HepG2 (cell line): Measurements from ENCODE around the gene ABCB8. TPM values are rescaled to one million over a fixed set of nuclear protein-coding genes. Genes with fewer than 3 reads are reported as not detected.

Source experiments
- ARNT2 ChIP-seq: sonication (generic); formaldehyde crosslinking; IDR thresholded peaks from 2 replicates; pipeline ENCODE4 v1.8.0; 2022; ENCODE audit warnings: mild to moderate bottlenecking, low read depth, missing genetic modification reagents, moderate library complexity
- CBFB ChIP-seq: sonication (generic); formaldehyde crosslinking; IDR thresholded peaks from 2 replicates; pipeline ENCODE4 v1.4.0; 2020; ENCODE audit warnings: missing genetic modification reagents
- CBX5 ChIP-seq: sonication (generic); formaldehyde crosslinking; IDR thresholded peaks from 2 replicates; pipeline ENCODE4 v1.4.0; 2020; ENCODE audit warnings: missing genetic modification reagents, borderline replicate concordance
- CENPT ChIP-seq: sonication (generic); formaldehyde crosslinking; IDR thresholded peaks from 2 replicates; pipeline ENCODE4 v1.8.0; 2022; ENCODE audit warnings: low read depth, mild to moderate bottlenecking, moderate library complexity, missing genetic modification reagents
- CSRNP2 ChIP-seq: sonication (generic); formaldehyde crosslinking; conservative IDR thresholded peaks from 2 replicates; pipeline ENCODE4 v1.8.0; 2022; ENCODE audit warnings: low read depth, missing genetic modification reagents
- DMAP1 ChIP-seq: IDR thresholded peaks from 2 replicates; pipeline ENCODE4 v1.6.1; 2016
- HNRNPLL ChIP-seq: fragments of 200-400 bp; formaldehyde crosslinking; IDR thresholded peaks from 2 replicates; pipeline ENCODE4 v1.6.1; 2017; ENCODE audit warnings: mild to moderate bottlenecking, low read depth, low read length; ENCODE audit not compliant: poor library complexity, severe bottlenecking
- IKZF1 ChIP-seq: fragments of 450-650 bp; IDR thresholded peaks from 2 replicates; pipeline ENCODE4 v1.7.1; 2016
- MIXL1 ChIP-seq: IDR thresholded peaks from 2 replicates; pipeline ENCODE4 v1.6.1; 2016
- NFKB2 ChIP-seq: sonication (generic); formaldehyde crosslinking; IDR thresholded peaks from 2 replicates; pipeline ENCODE4 v1.4.0; 2020; ENCODE audit warnings: missing genetic modification reagents, borderline replicate concordance
- PTBP1 ChIP-seq: fragments of 200-400 bp; formaldehyde crosslinking; IDR thresholded peaks from 2 replicates; pipeline ENCODE4 v1.6.1; 2018; ENCODE audit warnings: low read length, low read depth; ENCODE audit not compliant: poor library complexity, severe bottlenecking
- SSRP1 ChIP-seq: IDR thresholded peaks from 2 replicates; pipeline ENCODE4 v1.6.1; 2016; ENCODE audit warnings: control low read depth
- SYNCRIP ChIP-seq: fragments of 200-400 bp; formaldehyde crosslinking; IDR thresholded peaks from 2 replicates; pipeline ENCODE4 v1.6.1; 2018; ENCODE audit warnings: mild to moderate bottlenecking, low read depth, low read length; ENCODE audit not compliant: insufficient read depth
- TBL1XR1 ChIP-seq: fragments of 150-350 bp; IDR thresholded peaks from 2 replicates; pipeline ENCODE4 v1.6.1; 2014; ENCODE audit warnings: borderline replicate concordance, low read length; ENCODE audit not compliant: partially characterized antibody
- ZFP62 ChIP-seq: sonication (generic); formaldehyde crosslinking; IDR thresholded peaks from 2 replicates; pipeline ENCODE4 v1.4.0; 2020; ENCODE audit warnings: missing genetic modification reagents
- ZFX ChIP-seq: sonication (generic); formaldehyde crosslinking; IDR thresholded peaks from 2 replicates; pipeline ENCODE4 v1.4.0; 2020; ENCODE audit warnings: mild to moderate bottlenecking, low read depth, missing genetic modification reagents, moderate library complexity
- ZNF101 ChIP-seq: sonication (generic); formaldehyde crosslinking; IDR thresholded peaks from 2 replicates; pipeline ENCODE4 v1.4.0; 2020; ENCODE audit warnings: mild to moderate bottlenecking, low read depth, missing genetic modification reagents, borderline replicate concordance
- ZNF136 ChIP-seq: sonication (generic); formaldehyde crosslinking; IDR thresholded peaks from 2 replicates; pipeline ENCODE4 v1.8.1; 2022; ENCODE audit warnings: low read depth, mild to moderate bottlenecking, moderate library complexity, missing genetic modification reagents
- ZNF225 ChIP-seq: sonication (generic); formaldehyde crosslinking; IDR thresholded peaks from 2 replicates; pipeline ENCODE4 v1.4.0; 2020; ENCODE audit warnings: mild to moderate bottlenecking, missing genetic modification reagents
- ZNF644 ChIP-seq: IDR thresholded peaks from 2 replicates; pipeline ENCODE4 v1.6.1; 2016; ENCODE audit warnings: low read depth
- polyA plus RNA-seq, 8 experiments: library from polyadenylated mRNA; depleted of rRNA in 3 of 8; stranded (reverse) in 7 of 8; unstranded in 1 of 8; fragments of >200 nt; fragmentation: Illumina TruSeq in 4 of 8; extraction: Trizol in 4 of 8; gene quantifications; 2 replicates each; pipeline versions ENCODE4 v1.2.1 to v1.2.3, GENCODE V29; 2011 to 2016; ENCODE audit warnings: low read depth in 4 of 8, missing spikeins in 1 of 8, mixed read lengths in 1 of 8; ENCODE audit not compliant: insufficient read depth in 1 of 8
- total RNA-seq, 5 experiments: library from RNA; depleted of rRNA; stranded (reverse); fragments of >200 nt; fragmentation: Illumina TruSeq; extraction: Trizol; gene quantifications; 2 replicates each; pipeline ENCODE4 v1.2.3, GENCODE V29; 2016; ENCODE audit warnings: low read depth in 1 of 5
- TF ChIP-seq, protein P1 (sequence below): sonication (generic); formaldehyde crosslinking; IDR thresholded peaks from 2 replicates; pipeline ENCODE4 v1.5.1; 2020; ENCODE audit warnings: missing genetic modification reagents, mild to moderate bottlenecking, borderline replicate concordance
- TF ChIP-seq, protein P2 (sequence below): sonication (generic); formaldehyde crosslinking; IDR thresholded peaks from 2 replicates; pipeline ENCODE4 v1.4.0; 2020; ENCODE audit warnings: missing genetic modification reagents, mild to moderate bottlenecking, borderline replicate concordance
- TF ChIP-seq, protein P3 (sequence below): IDR thresholded peaks from 2 replicates; pipeline ENCODE4 v1.6.1; 2016; ENCODE audit warnings: missing biosample characterization, missing genetic modification reagents, low read depth

The ABCB8 gene
- total and polyA plus RNA-seq, 2 of the 13 experiments (the other 11 are each of a cell fraction or from before 2014, with no cell fraction given): 6.6 to 16.7 TPM

GRCh38 chr7:151057989-151058780 is 29.9 kb downstream of the ABCB8 start (continued):
- TF ChIP-seq NFKB2 (CRISPR knock-in tag) (peak; percentile 75; the same call in 1 of the 2 replicates), SYNCRIP (no peak), ZNF644 (no peak), ZNF101 (CRISPR knock-in tag) (no peak), CBFB (CRISPR knock-in tag) (no peak), CENPT (CRISPR knock-in tag) (no peak), ZFP62 (CRISPR knock-in tag) (0 out of 2 replicates have a peak, but pooled peaks have one; percentile 58), ZFX (CRISPR knock-in tag) (peak; percentile 94), SSRP1 (no peak), ZNF225 (CRISPR knock-in tag) (peak; percentile 39; the same call in 1 of the 2 replicates), IKZF1 (no peak), MIXL1 (CRISPR knock-in tag) (peak; percentile 20; the same call in 1 of the 2 replicates), PTBP1 (no peak), CBX5 (CRISPR knock-in tag) (no peak; the same call in 1 of the 2 replicates), CSRNP2 (CRISPR knock-in tag) (no peak), DMAP1 (CRISPR knock-in tag) (no peak), ZNF136 (CRISPR knock-in tag) (peak; percentile 13; the same call in 1 of the 2 replicates), HNRNPLL (peak; percentile 76), TBL1XR1 (peak; percentile 51), ARNT2 (peak; percentile 86)
- TF ChIP-seq, protein P1, sequence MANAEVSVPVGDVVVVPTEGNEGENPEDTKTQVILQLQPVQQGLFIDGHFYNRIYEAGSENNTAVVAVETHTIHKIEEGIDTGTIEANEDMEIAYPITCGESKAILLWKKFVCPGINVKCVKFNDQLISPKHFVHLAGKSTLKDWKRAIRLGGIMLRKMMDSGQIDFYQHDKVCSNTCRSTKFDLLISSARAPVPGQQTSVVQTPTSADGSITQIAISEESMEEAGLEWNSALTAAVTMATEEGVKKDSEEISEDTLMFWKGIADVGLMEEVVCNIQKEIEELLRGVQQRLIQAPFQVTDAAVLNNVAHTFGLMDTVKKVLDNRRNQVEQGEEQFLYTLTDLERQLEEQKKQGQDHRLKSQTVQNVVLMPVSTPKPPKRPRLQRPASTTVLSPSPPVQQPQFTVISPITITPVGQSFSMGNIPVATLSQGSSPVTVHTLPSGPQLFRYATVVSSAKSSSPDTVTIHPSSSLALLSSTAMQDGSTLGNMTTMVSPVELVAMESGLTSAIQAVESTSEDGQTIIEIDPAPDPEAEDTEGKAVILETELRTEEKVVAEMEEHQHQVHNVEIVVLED (CRISPR knock-in tag): peak; percentile 97
- TF ChIP-seq, protein P2, sequence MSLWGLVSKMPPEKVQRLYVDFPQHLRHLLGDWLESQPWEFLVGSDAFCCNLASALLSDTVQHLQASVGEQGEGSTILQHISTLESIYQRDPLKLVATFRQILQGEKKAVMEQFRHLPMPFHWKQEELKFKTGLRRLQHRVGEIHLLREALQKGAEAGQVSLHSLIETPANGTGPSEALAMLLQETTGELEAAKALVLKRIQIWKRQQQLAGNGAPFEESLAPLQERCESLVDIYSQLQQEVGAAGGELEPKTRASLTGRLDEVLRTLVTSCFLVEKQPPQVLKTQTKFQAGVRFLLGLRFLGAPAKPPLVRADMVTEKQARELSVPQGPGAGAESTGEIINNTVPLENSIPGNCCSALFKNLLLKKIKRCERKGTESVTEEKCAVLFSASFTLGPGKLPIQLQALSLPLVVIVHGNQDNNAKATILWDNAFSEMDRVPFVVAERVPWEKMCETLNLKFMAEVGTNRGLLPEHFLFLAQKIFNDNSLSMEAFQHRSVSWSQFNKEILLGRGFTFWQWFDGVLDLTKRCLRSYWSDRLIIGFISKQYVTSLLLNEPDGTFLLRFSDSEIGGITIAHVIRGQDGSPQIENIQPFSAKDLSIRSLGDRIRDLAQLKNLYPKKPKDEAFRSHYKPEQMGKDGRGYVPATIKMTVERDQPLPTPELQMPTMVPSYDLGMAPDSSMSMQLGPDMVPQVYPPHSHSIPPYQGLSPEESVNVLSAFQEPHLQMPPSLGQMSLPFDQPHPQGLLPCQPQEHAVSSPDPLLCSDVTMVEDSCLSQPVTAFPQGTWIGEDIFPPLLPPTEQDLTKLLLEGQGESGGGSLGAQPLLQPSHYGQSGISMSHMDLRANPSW (CRISPR knock-in tag): peak; percentile 82; the same call in 1 of the 2 replicates
- TF ChIP-seq, protein P3, sequence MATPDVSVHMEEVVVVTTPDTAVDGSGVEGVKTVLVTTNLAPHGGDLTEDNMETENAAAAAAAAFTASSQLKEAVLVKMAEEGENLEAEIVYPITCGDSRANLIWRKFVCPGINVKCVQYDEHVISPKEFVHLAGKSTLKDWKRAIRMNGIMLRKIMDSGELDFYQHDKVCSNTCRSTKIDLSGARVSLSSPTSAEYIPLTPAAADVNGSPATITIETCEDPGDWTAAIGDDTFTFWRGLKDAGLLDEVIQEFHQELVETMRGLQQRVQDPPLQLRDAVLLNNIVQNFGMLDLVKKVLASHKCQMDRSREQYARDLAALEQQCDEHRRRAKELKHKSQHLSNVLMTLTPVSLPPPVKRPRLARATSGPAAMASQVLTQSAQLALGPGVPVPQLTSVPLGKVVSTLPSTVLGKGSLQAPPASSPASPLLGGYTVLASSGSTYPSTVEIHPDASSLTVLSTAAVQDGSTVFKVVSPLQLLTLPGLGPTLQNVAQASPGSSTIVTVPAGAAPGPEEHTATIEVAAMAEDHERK (CRISPR knock-in tag): peak; percentile 88
